Suprapubic skin (tissue), 4 donors: ENCODE measurements around the gene SDR39U1. TPM values are rescaled to one million over a fixed set of nuclear protein-coding genes. Genes with fewer than 3 reads are reported as not detected.
"Not testable (repeated sequence)": the region's sequence is repeated elsewhere in the genome, so short reads cannot be mapped to it uniquely, and the experiment has no call there.

Experiments
- DNase-seq, 2 donors: peaks; one replicate each; pipeline ENCODE4 v3.0.0-alpha.2; 2019; ENCODE audit warnings: low spot score in 2 of 2
- H3K27ac ChIP-seq: fragments of 200-600 bp; sonication (generic); one replicate; pipeline ENCODE4 v1.5.1; 2019
- H3K27me3 ChIP-seq: fragments of 200-600 bp; sonication (generic); one replicate; pipeline ENCODE4 v1.5.1; 2019
- H3K36me3 ChIP-seq: fragments of 200-600 bp; sonication (generic); one replicate; pipeline ENCODE4 v1.5.1; 2019
- H3K4me1 ChIP-seq: fragments of 200-600 bp; sonication (generic); one replicate; pipeline ENCODE4 v1.5.1; 2019
- H3K4me3 ChIP-seq: fragments of 200-600 bp; sonication (generic); one replicate; pipeline ENCODE4 v1.5.1; 2019; ENCODE audit warnings: mild to moderate bottlenecking
- H3K9me3 ChIP-seq: fragments of 200-600 bp; sonication (generic); one replicate; pipeline ENCODE4 v1.5.1; 2019
- EP300 ChIP-seq: sonication (generic); formaldehyde crosslinking; IDR thresholded peaks from one replicate; pipeline ENCODE4 v1.6.1; 2017; ENCODE audit warnings: antibody characterized with exemption
- POLR2A ChIP-seq, 2 donors: fragments of 450-650 bp; IDR thresholded peaks; one replicate each; pipeline ENCODE4 v1.6.1; 2017; ENCODE audit warnings: antibody characterized with exemption in 2 of 2, mild to moderate bottlenecking in 2 of 2, moderate library complexity in 2 of 2
- POLR2AphosphoS5 ChIP-seq, 3 donors: sonication (generic); formaldehyde crosslinking; IDR thresholded peaks; one replicate each; pipeline ENCODE4 v1.6.1; 2017; ENCODE audit warnings: antibody characterized with exemption in 3 of 3
- WGBS: methylation state at CpG from one replicate; pipeline ENCODE4 v1.1.5; 2018; 5-methylcytosine and 5-hydroxymethylcytosine counted together
- total RNA-seq, 4 donors: library from RNA; depleted of rRNA; stranded (reverse); fragments of >200 nt; gene quantifications; one replicate each; pipeline ENCODE4 v1.1.0, GENCODE V29; 2016
- TF ChIP-seq, protein P1 (sequence below), 2 donors: fragments of 200-600 bp in 1 of 2; fragments of 450-650 bp in 1 of 2; sonication (generic) in 1 of 2; IDR thresholded peaks; one replicate each; pipeline ENCODE4 v1.5.1; 2016 to 2019; ENCODE audit warnings: antibody characterized with exemption in 2 of 2, mild to moderate bottlenecking in 1 of 2, moderate library complexity in 1 of 2

Gene SDR39U1, protein sequence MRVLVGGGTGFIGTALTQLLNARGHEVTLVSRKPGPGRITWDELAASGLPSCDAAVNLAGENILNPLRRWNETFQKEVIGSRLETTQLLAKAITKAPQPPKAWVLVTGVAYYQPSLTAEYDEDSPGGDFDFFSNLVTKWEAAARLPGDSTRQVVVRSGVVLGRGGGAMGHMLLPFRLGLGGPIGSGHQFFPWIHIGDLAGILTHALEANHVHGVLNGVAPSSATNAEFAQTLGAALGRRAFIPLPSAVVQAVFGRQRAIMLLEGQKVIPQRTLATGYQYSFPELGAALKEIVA
- total RNA-seq, result 10 to 100 TPM; 30.1 to 82.3 (median 38.6) TPM

DNA sequence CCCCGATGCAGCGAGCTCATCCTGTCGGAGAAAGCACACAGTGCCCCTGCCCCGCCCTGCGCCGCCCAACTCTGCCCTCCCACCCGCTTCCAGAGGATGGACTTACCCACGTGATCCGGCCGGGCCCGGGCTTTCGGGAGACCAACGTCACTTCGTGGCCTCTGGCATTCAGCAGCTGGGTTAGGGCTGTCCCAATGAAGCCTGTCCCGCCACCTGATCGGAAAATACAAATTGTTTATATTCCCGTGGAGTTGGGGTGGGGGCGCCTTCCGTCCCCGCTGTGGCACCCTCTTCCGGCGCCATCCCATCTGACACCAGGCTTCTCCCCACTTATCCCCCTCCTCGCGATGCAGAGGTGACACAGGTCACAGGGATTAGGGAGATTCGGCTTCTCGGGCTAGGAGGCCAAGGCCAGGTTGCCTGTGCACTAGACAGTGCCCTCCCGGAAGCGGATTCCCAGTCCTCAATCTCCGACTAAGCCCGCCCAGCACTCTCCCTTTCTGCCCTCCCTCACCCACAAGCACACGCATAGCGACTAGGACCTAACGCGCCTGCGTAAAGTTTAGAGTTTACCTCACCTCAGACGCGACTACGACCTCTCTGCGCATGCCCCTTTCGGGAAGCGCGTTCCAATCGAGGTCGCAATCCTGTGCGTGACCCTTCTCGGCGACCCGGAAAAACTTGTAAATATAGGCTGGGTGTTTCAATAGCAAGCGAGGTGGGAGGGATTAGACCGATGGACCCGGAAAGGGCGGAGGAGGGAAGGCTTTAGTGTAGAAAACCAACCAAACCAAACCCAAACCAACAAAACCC is at the start of gene SDR39U1:
SDR39U1 (minus strand) TSS at position 537 of the 813 bp plus-strand sequence; CDS start at position 530, 7 bp downstream.
- Histone ChIP-seq H3K27me3 (no peaks in the 10 kb centered on the region), H3K9me3 (no peaks in the 10 kb centered on the region), H3K4me1 (peaks cover 32% of the 10 kb centered on the region), H3K27ac (peak within 1 kb of the TSS; percentile 100), H3K36me3 (peaks cover 38% of the 10 kb centered on the region), H3K4me3 (peak within 1 kb of the TSS; percentile 76)
- under 1% methylated on average over 40 of the region's 52 CpGs for WGBS
- TF ChIP-seq, protein P1, sequence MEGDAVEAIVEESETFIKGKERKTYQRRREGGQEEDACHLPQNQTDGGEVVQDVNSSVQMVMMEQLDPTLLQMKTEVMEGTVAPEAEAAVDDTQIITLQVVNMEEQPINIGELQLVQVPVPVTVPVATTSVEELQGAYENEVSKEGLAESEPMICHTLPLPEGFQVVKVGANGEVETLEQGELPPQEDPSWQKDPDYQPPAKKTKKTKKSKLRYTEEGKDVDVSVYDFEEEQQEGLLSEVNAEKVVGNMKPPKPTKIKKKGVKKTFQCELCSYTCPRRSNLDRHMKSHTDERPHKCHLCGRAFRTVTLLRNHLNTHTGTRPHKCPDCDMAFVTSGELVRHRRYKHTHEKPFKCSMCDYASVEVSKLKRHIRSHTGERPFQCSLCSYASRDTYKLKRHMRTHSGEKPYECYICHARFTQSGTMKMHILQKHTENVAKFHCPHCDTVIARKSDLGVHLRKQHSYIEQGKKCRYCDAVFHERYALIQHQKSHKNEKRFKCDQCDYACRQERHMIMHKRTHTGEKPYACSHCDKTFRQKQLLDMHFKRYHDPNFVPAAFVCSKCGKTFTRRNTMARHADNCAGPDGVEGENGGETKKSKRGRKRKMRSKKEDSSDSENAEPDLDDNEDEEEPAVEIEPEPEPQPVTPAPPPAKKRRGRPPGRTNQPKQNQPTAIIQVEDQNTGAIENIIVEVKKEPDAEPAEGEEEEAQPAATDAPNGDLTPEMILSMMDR (IDR thresholded peaks at IDR 0.05), result no peak
- TF ChIP-seq EP300 (no peak), POLR2AphosphoS5 (IDR thresholded peaks at IDR 0.05) (peak; percentile 9 to 87 (median 62)), POLR2A (IDR thresholded peaks at IDR 0.05) (peak; percentile 29 to 85)
- DNase-seq, result peak; percentile 98 to 99

DNA sequence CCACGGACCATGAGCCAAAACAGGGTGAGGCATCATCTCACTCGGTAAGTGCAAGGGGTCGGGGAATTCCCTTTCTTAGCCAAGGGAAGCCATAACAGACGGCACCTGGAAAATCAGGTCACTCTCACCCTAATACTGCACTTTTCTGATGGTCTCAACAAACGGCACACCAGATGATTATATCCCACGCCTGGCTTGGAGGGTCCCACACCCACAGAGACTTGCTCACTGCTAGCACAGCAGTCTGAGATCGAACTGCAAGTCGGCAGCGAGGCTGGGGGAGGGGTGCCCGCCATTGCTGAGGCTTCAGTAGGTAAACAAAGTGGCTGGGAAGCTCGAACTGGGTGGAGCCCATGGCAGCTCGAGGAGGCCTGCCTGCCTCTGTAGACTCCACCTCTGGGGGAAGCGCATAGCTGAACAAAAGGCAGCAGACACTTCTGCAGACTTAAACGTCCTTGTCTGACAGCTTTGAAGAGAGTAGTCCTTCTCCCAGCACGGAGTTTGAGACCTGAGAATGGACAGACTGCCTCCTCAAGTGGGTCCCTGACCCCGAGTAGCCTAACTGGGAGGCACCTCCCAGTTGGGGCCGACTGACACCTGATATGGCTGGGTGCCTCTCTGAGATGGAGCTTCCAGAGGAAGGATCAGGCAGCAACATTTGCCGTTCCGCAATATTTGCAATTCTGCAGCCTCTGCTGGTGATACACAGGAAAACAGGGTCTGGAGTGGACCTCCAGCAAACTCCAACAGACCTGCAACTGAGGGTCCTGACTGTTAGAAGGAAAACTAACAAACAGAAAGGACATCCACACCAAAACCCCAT is 49.2 kb upstream of the SDR39U1 start:
- not testable (repeated sequence) for H3K9me3 ChIP-seq, H3K27me3 ChIP-seq, H3K36me3 ChIP-seq, H3K4me1 ChIP-seq, H3K27ac ChIP-seq, H3K4me3 ChIP-seq, DNase-seq
- WGBS, result 84% methylated on average over 19 of the region's 19 CpGs

DNA sequence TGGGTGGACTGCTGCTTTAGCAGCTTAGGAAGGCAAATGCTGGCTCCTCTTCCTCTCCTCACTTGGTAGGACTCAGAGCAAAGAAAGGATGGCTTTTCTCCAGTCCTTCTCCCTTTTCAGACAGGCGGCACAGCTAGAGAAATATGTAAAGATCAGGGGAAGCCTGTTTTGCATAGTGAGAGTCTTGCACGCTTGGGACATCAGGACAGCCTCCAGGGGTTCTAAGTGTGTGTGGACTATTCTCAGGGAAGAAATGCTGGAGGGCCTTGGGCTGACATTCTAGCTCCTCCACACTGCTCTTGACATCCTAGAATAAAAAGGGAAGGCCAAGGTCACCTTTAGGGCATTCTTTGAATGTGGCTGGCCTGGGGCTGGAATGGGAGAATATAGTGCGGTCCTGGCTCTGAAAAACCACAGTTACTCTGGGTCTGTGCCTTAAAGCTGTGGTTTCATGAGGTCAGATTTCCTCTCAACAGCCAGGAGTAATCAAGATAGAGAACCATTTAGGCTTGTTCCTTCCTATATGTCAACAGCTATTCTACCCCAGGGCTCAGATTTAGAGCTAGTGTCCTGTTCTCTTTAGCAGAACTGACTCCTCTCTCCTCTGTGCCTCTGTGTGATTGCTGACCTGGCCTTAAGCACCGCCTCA is 41.2 kb upstream of the SDR39U1 start:
- no peaks in the 10 kb centered on the region for H3K36me3 ChIP-seq
- H3K4me3 ChIP-seq, result no peak overlapping the region
- no peaks in the 10 kb centered on the region for H3K4me1 ChIP-seq
- WGBS, result 58% methylated on average over 4 of the region's 4 CpGs
- no peak for DNase-seq
- no peak for TF ChIP-seq POLR2A (IDR thresholded peaks at IDR 0.05)
- no peak for TF ChIP-seq EP300
- no peak for TF ChIP-seq POLR2AphosphoS5 (IDR thresholded peaks at IDR 0.05)
- TF ChIP-seq, protein P1 (IDR thresholded peaks at IDR 0.05), result no peak
- H3K27me3 ChIP-seq, result no peaks in the 10 kb centered on the region
- no peaks in the 10 kb centered on the region for H3K9me3 ChIP-seq
- H3K27ac ChIP-seq, result no peak overlapping the region

DNA sequence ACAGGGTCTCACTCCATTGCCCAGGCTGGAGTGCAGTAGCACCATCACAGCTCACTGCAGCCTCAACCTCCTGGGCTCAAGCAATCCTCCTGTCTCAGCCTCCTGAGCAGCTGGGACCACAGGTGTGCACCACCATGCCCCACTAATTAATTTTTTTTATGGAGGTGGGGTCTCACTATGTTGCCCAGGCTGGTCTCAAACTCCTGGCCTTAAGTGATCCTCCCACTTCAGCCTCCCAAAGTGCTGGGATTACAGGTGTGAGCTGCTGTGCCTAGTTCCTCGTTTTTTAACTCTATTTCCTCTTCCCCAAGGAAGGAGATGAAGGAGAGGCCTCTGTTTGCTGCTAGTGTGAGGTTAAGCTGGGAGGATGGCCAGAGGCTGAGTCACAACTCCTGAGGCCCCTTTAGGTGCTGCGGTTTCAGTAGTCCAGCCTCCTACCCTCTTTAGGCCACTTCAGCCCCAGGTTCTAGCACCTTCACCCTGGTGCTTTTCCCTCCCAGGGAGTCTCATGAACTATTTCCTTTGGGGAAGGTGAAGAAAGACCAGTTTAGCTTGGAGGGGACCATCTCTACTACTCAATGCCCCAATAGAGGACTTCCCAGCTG is 40.2 kb upstream of the SDR39U1 start:
- H3K27ac ChIP-seq, DNase-seq, H3K4me3 ChIP-seq, H3K9me3 ChIP-seq, H3K4me1 ChIP-seq, H3K36me3 ChIP-seq, H3K27me3 ChIP-seq: not testable (repeated sequence)
- 66% methylated on average over 2 of the region's 2 CpGs for WGBS

DNA sequence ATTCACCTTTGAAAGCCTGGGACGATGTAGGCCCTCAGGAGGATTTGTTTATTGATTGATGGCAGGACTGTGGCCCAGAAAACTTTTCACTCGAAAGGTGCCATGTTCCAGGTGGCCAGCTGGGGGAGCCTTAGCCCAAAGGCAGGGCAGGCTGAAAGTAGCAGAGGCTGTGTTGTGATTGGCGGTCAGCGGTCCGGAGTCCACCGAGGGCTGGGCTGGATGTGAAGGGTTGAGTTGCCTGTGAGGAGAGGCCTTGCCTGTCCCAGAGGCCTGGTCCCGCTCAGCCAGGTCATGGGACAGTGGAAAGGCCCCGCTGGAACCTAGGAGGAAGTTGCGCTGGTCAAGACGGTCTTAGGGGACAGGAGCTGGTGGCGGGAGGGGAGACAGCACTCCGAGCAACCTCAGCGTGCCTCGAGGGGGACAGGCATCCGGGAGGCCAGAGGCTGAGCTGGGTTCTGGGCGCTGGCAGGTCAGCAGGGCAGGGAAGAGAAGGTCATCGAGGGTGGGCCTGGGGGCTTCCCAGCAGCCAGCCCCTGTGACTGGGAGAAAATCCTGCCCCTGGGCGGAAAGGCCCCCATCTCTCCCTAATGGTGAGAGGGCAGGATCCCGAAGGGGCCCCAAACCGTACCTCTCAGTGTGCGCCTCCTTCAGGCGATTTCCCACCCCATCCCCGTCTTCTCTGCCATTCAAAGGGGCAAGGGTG is 39.2 kb upstream of the SDR39U1 start:
- no peak for DNase-seq
- Histone ChIP-seq H3K4me3 (no peak overlapping the region), H3K4me1 (no peaks in the 10 kb centered on the region), H3K36me3 (no peaks in the 10 kb centered on the region), H3K9me3 (no peaks in the 10 kb centered on the region), H3K27me3 (no peaks in the 10 kb centered on the region), H3K27ac (no peak overlapping the region)
- TF ChIP-seq POLR2A (IDR thresholded peaks at IDR 0.05) (no peak), POLR2AphosphoS5 (IDR thresholded peaks at IDR 0.05) (no peak)
- TF ChIP-seq, protein P1 (IDR thresholded peaks at IDR 0.05), result peak in 1 of 2 donors; percentile 38
- WGBS, result 63% methylated on average over 15 of the region's 23 CpGs

DNA sequence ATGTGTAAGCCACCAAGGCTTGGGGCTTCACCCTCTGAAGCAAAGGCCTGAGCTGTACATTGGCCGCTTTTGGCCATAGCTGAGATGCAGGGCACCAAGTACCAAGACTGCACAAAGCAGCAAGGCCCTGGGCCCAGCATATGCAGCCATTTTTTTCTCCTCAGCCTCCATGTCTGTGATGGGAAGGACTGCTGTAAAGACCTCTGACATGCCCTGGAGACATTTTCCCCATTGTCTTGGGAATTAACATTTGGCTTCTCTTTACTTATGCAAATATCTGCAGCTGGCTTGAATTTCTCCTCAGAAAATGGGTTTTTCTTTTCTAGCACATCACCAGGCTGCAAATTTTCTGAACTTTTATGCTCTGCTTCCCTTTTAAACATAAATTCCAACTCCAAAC is 37.4 kb upstream of the SDR39U1 start:
- H3K4me1 ChIP-seq, H3K4me3 ChIP-seq, DNase-seq, H3K27ac ChIP-seq, H3K9me3 ChIP-seq, H3K36me3 ChIP-seq, H3K27me3 ChIP-seq: not testable (repeated sequence)
- 45% methylated on average over 1 of the region's 1 CpG for WGBS
